Right atrium auricular region (tissue), 2 donors: ENCODE results near the gene MAGI2. TPM values are rescaled to one million over a fixed set of nuclear protein-coding genes. Genes with fewer than 3 reads are reported as not detected.

Experiments
- DNase-seq: peaks from one replicate; pipeline ENCODE4 v3.0.0-alpha.2; 2019; ENCODE audit warnings: low spot score
- H3K27ac ChIP-seq, 2 donors: fragments of 200-600 bp; sonication (generic); 1 replicate in 1 of 2; 2 replicates in 1 of 2; pipeline ENCODE4 v1.5.1; 2016 to 2019
- H3K27me3 ChIP-seq, 2 donors: fragments of 200-600 bp; sonication (generic); one replicate each; pipeline versions ENCODE4 v1.5.1 to v1.6.0; 2017 to 2019
- H3K36me3 ChIP-seq: fragments of 200-600 bp; sonication (generic); one replicate; pipeline ENCODE4 v1.5.1; 2016
- H3K4me1 ChIP-seq, 2 donors: fragments of 200-600 bp; sonication (generic); one replicate each; pipeline versions ENCODE4 v1.5.1 to v1.6.0; 2017 to 2019
- H3K4me3 ChIP-seq, 2 donors: fragments of 200-600 bp; sonication (generic); 1 replicate in 1 of 2; 2 replicates in 1 of 2; pipeline ENCODE4 v1.5.1; 2017 to 2019; ENCODE audit warnings: mild to moderate bottlenecking in 1 of 2, moderate library complexity in 1 of 2
- H3K9me3 ChIP-seq, 2 donors: fragments of 200-600 bp; sonication (generic); one replicate each; pipeline ENCODE4 v1.5.1; 2019
- CTCF ChIP-seq, 2 donors: fragments of 200-600 bp; sonication (generic); IDR thresholded peaks; one replicate each; pipeline ENCODE4 v1.5.1; 2019; ENCODE audit warnings: antibody characterized with exemption in 2 of 2
- total RNA-seq, 2 donors: library from RNA; depleted of rRNA; stranded (reverse); fragments of >200 nt; gene quantifications; one replicate each; pipeline ENCODE4 v1.1.0, GENCODE V29; 2016

Gene MAGI2
- total RNA-seq, 2 donors from 2014 or later: 5.9 to 6.0 TPM

GRCh38 chr7:78015574-78016260 is 1437.8 kb downstream of the MAGI2 start:
- H3K36me3 ChIP-seq: no peaks in the 10 kb centered on the region
- H3K27ac ChIP-seq: no peak overlapping the region
- no peak for TF ChIP-seq CTCF (IDR thresholded peaks at IDR 0.05)
- no peaks in the 10 kb centered on the region for H3K27me3 ChIP-seq
- H3K9me3 ChIP-seq: no peaks in the 10 kb centered on the region
- no peak for DNase-seq
- H3K4me1 ChIP-seq: peaks cover 0 to 23% of the 10 kb centered on the region in 2 donors
- no peak overlapping the region for H3K4me3 ChIP-seq

- peaks cover 0 to 17% of the 10 kb centered on the region in 2 donors for H3K4me1 ChIP-seq
- no peak for DNase-seq
- no peaks in the 10 kb centered on the region for H3K27me3 ChIP-seq
- no peaks in the 10 kb centered on the region for H3K36me3 ChIP-seq
- no peak overlapping the region for H3K4me3 ChIP-seq
- H3K27ac ChIP-seq: no peak overlapping the region
- H3K9me3 ChIP-seq: no peaks in the 10 kb centered on the region
- no peak for TF ChIP-seq CTCF (IDR thresholded peaks at IDR 0.05)
Observed at GRCh38 chr7:78014401-78014800, 1439.1 kb downstream of the MAGI2 start.

- no peak for DNase-seq
- Histone ChIP-seq H3K9me3 (no peaks in the 10 kb centered on the region), H3K36me3 (no peaks in the 10 kb centered on the region), H3K4me1 (peaks cover 0 to 10% of the 10 kb centered on the region in 2 donors), H3K27ac (no peak overlapping the region), H3K4me3 (no peak overlapping the region), H3K27me3 (no peaks in the 10 kb centered on the region)
- no peak for TF ChIP-seq CTCF (IDR thresholded peaks at IDR 0.05)
Observed at GRCh38 chr7:78013386-78013785, 1440.1 kb downstream of the MAGI2 start.

GRCh38 chr7:78011642-78012041 is 1441.8 kb downstream of the MAGI2 start:
- TF ChIP-seq CTCF (IDR thresholded peaks at IDR 0.05): no peak
- DNase-seq: no peak
- H3K27me3 ChIP-seq: no peaks in the 10 kb centered on the region
- H3K4me1 ChIP-seq: no peaks in the 10 kb centered on the region
- H3K36me3 ChIP-seq: no peaks in the 10 kb centered on the region
- H3K27ac ChIP-seq: no peak overlapping the region
- H3K4me3 ChIP-seq: no peak overlapping the region
- H3K9me3 ChIP-seq: no peaks in the 10 kb centered on the region

GRCh38 chr7:78007231-78007630 is 1446.2 kb downstream of the MAGI2 start:
- Histone ChIP-seq H3K4me1 (no peaks in the 10 kb centered on the region), H3K27ac (no peak overlapping the region), H3K27me3 (no peaks in the 10 kb centered on the region), H3K9me3 (no peaks in the 10 kb centered on the region), H3K4me3 (no peak overlapping the region), H3K36me3 (no peaks in the 10 kb centered on the region)
- no peak for TF ChIP-seq CTCF (IDR thresholded peaks at IDR 0.05)
- DNase-seq: no peak
